NOMO-1 treated with DMSO at 0.1 percent for 48 hours (cell line): Measurements from ENCODE around the gene RPL32.
A peak's percentile ranks its signal among the peaks of the same experiment; 100 is the strongest.
"Not testable (repeated sequence)": the region's sequence is repeated elsewhere in the genome, so short reads cannot be mapped to it uniquely, and the experiment has no call there.

Experiments used
- DNase-seq: peaks from one replicate; lab custom pipeline; 2025; ENCODE audit not compliant: unreplicated experiment; lab: John Stamatoyannopoulos, UW

RPL32 gene

GRCh38 chr3:12868039-12869034 lies 27.0 kb upstream of the RPL32 start:
- DNase-seq, result peak; percentile 43

GRCh38 chr3:12866836-12867235 lies 25.5 kb upstream of the RPL32 start:
- no peak for DNase-seq

GRCh38 chr3:12865271-12865670 lies 23.9 kb upstream of the RPL32 start:
- DNase-seq, result no peak

- DNase-seq, result no peak
These were observed 21.0 kb upstream of the RPL32 start for GRCh38 chr3:12862387-12862786.

- DNase-seq, result no peak
These were observed 20.2 kb upstream of the RPL32 start for GRCh38 chr3:12861611-12862010.

- DNase-seq, result no peak
These were observed 18.5 kb upstream of the RPL32 start for GRCh38 chr3:12859840-12860239.

GRCh38 chr3:12856626-12857025 lies 15.3 kb upstream of the RPL32 start:
- DNase-seq, result no peak

- DNase-seq, result no peak
These were observed 13.2 kb upstream of the RPL32 start for GRCh38 chr3:12854565-12854964.

- peak; percentile 37 for DNase-seq
These were observed 12.5 kb upstream of the RPL32 start for GRCh38 chr3:12853847-12854246.

GRCh38 chr3:12852201-12852600 lies 10.8 kb upstream of the RPL32 start:
- DNase-seq, result no peak

GRCh38 chr3:12845811-12846210 lies 4.4 kb upstream of the RPL32 start:
- DNase-seq, result no peak

GRCh38 chr3:12842469-12842868 lies 1.1 kb upstream of the RPL32 start:
- DNase-seq, result no peak

GRCh38 chr3:12841970-12842328 lies 584 bp upstream of the RPL32 start:
- no peak for DNase-seq

- no peak for DNase-seq
These were observed 695 bp downstream of the RPL32 start for GRCh38 chr3:12840591-12841148.

- DNase-seq, result not testable (repeated sequence)
These were observed 1.2 kb downstream of the RPL32 start for GRCh38 chr3:12840148-12840547.

- no peak for DNase-seq
These were observed 2.0 kb downstream of the RPL32 start for GRCh38 chr3:12839156-12839946.

- no peak for DNase-seq
These were observed 3.0 kb downstream of the RPL32 start for GRCh38 chr3:12838179-12838965.

GRCh38 chr3:12837295-12837986 lies 3.9 kb downstream of the RPL32 start:
- no peak for DNase-seq

GRCh38 chr3:12835052-12835665 lies 6.2 kb downstream of the RPL32 start:
- no peak for DNase-seq
